Fibroblast of skin of back (primary cell): ENCODE measurements around the gene TCF12.
"Not testable (repeated sequence)": the region's sequence is repeated elsewhere in the genome, so short reads cannot be mapped to it uniquely, and the experiment has no call there.

Experiments used
- DNase-seq: peaks from one replicate; pipeline ENCODE4 v3.0.0-alpha.2; 2013

The TCF12 gene

GRCh38 chr15:57144448-57144847 lies 226.0 kb downstream of the TCF12 start:
- no peak for DNase-seq

DNA sequence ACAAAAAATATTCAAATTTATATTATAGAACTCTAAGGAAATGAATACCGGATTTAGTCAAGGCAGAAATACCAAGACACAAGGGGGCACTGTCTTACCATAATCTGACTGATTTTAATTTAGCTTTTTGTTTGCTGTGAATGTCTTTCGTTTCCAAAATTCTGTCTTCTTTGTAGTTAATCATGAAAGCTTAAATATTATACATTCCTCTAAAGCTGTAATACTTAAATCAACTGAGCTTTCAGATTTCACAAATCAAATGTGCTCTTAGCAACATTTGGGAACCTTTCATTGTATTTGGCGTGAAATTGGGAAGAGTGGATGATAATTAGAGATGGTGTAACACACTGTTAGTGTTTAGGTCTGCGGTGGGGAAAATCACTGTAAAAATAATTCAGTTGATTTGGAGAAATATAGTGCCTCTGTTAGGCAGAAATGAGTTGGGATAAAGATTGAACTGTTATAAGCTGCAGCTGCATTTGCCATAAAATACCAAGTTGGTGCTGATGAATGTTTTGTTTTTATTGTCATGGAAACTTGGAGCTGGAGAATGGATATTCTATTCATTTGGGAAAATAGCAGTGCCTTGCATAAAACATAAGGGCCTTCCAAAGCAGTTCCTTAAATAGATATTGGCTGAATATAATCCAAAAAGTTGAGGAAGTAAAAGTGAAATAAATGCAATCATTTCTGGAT lies 228.2 kb downstream of the TCF12 start:
- peak; percentile 65 for DNase-seq

GRCh38 chr15:57147621-57148020 lies 229.2 kb downstream of the TCF12 start:
- no peak for DNase-seq

DNA sequence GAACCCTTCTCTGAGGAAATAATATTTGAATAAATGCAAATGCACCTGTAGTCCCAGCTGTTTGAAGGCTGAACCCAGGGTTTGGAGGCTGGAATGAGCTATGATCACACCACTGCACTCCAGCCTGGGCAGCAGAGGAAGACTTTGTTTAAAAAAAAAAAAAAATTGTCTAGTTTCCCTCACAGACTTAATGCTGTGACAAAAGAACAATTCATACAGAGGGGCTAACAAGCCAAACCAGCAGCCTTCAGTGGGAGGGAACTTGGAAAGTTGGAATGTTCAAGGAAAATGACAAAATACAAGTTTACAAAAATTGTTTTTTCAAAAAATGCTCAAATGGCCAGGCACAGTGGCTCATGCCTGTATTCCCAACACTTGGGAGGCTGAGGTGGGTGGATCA lies 229.8 kb downstream of the TCF12 start:
- DNase-seq: no peak

DNA sequence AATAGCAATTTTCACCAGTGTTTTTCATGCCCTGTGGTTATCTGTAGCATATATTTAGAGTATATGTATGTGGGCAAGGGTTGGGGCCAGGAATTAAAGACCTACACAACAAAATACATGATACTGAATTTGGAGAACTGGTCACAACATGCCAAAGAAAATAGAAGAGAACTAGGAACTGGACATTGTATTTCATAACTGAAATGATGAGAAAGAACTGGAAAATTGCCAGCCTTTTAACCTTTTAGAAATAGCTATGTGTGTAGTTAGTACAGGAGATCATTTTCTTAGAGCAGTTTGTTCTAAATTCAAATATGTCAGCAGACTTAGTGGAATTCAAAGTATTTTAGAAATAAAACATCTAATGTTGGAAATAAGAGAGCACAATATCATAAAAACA lies 230.8 kb downstream of the TCF12 start:
- DNase-seq: peak; percentile 27

GRCh38 chr15:57150066-57150865 lies 231.8 kb downstream of the TCF12 start:
- DNase-seq: peak; percentile 79

DNA sequence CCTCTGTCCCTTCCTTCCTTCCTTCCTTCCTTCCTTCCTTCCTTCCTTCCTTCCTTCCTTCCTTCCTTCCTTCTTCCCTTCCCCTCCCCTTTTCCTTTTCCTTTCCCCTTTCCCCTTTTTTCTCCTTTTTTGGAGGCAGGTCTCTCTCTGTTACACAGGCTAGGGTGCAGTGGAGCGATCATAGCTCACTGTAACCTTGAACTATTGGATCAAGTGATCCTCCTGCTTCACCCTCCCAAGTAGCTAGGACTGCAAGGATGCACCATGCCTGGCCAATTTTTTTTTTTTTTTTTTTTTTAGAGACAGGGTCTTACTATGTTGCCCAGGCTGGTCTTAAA lies 232.4 kb downstream of the TCF12 start:
- DNase-seq: not testable (repeated sequence)

- no peak for DNase-seq
These were observed 233.7 kb downstream of the TCF12 start for GRCh38 chr15:57152133-57152532.

- DNase-seq: peak; percentile 54
These were observed 234.5 kb downstream of the TCF12 start for GRCh38 chr15:57152666-57153539.

DNA sequence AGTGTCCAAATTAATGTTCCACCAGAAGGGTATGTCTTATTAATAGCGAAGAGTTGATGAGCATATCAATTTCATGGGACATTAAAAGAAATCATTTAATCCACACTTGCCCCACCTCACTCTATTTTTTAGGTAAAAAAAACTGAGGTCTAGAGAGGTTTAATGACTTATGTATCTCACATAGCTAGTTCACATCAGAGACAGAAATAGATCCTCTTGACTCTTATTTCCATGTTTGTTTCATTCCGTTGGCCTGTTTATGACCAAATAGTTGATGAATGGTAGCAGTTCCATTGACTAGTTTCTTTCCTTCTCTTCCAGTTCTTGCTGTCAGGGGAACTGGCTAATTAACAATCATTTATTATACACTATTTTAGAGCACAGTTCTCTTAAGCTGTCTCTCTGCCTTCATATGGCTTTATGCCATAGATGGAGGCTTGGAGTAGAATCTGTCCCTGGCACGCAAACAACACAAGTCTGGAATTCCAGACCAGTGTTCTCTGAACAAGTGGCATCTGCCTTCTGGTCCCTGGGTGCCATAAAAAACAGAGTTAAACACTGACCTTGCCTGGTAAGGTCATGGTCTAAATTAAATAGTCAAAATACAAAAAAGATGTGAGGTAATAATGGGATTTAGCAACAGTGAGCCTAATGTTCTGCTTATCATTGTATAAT lies 237.9 kb downstream of the TCF12 start:
- no peak for DNase-seq

- DNase-seq: peak; percentile 64
These were observed 240.1 kb downstream of the TCF12 start for GRCh38 chr15:57158589-57158988.

GRCh38 chr15:57158997-57159668 lies 240.7 kb downstream of the TCF12 start:
- no peak for DNase-seq

- no peak for DNase-seq
These were observed 241.3 kb downstream of the TCF12 start for GRCh38 chr15:57159767-57160166.

GRCh38 chr15:57160823-57161560 lies 242.5 kb downstream of the TCF12 start:
- DNase-seq: peak; percentile 90

GRCh38 chr15:57164251-57164650 lies 245.8 kb downstream of the TCF12 start:
- DNase-seq: not testable (repeated sequence)

- peak; percentile 50 for DNase-seq
These were observed 247.5 kb downstream of the TCF12 start for GRCh38 chr15:57165992-57166391.

DNA sequence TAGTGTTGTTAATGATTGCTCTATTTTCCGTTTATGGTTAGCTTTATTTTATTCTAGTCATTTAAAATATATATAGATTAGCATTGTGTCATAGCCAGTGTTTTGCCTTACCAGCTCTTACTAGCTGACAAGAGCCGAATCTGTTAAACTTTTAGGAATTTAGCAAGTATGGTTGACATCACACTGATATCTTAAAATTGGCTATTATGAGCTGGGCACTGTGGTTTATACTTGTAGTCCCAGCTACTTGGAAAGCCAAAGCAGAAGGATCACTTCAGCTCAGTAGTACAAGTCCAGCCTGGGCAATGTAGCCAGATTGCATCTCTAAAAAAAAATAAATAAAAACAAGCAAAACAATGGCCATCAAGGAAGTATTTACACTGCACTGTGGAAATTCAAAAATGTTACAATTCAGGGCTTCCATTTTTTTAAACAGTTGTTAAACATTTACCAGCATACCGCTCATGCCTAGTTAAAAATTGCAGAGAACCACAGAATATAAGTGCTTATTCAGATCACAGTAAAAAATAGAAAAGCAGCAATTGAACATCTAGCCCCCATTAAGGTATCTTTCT lies 249.5 kb downstream of the TCF12 start:
- no peak for DNase-seq

GRCh38 chr15:57169643-57170042 lies 251.2 kb downstream of the TCF12 start:
- no peak for DNase-seq

DNA sequence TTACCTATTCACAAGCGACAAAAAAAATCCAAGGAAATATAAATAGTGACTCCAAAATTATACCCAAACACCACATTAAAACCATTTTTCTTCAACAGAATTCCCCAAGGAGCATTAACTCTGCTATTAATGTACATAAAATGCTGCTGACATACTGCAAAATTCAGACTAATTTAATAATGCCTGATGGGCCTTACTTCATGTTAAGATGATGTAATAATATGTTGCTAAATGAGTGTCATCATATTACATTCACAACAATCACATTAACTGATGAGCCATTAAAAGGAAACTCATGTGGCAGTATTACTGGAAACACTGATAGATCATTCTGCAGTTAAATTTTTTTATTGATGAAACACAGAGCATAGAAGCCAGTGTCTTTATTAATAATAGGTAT lies 253.0 kb downstream of the TCF12 start:
- DNase-seq: no peak

- DNase-seq: peak; percentile 29
These were observed 254.5 kb downstream of the TCF12 start for GRCh38 chr15:57172925-57173324.

- DNase-seq: peak; percentile 59
These were observed 264.6 kb downstream of the TCF12 start for GRCh38 chr15:57183041-57183440.
